Endometrial microvascular endothelial cells (primary cell): Measurements from ENCODE around the gene CFAP58. TPM values are rescaled to one million over a fixed set of nuclear protein-coding genes. Genes with fewer than 3 reads are reported as not detected.

Experiments
- in situ Hi-C: cut with HindIII; loops from 2 replicates; pipeline ENCODE4 v1.10.0; 2017; ENCODE audit warnings: low sequenced_read_pairs, low pct_unique_long_range_greater_than_20kb; ENCODE audit errors: inconsistent ontology term
- total RNA-seq: library from RNA; depleted of rRNA; stranded (reverse); fragments of >200 nt; gene quantifications from one replicate; pipeline ENCODE4 v1.2.3, GENCODE V29; 2015; ENCODE audit errors: inconsistent ontology term

Gene CFAP58
- total RNA-seq, 1 donor from 2014 or later = 0.28 TPM

DNA sequence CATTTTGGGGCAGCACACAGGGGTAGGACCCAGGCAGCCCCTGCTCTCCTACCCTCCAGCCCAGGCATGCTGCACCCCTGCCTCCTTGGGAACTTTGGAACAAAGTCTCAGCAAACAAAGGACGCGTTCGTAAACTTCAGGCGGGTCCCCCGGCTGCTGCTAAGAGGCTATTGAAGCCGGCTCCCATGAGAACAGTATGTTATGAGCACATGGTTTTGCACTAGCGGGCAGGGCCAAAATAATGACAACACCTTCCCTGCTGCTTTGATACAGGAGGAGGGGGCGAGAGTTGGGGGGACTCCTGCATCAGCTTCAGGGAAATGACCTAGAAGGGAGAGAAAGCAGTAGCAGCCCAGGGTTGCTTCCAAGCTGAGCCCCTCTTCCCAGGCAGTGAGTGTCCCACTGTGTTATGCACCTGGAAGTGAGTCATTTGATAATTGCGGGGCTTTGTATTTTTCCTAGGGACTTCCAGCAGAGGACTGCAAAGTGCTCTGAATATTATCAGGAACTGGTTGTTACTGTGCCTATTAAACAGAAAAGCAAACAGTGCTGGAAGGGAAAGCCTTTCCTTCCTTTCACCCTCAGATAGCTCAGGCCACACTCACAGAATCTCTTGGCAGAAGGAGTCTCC lies 22.3 kb upstream of the CFAP58 start:
- in situ Hi-C loops = no loop called here

DNA sequence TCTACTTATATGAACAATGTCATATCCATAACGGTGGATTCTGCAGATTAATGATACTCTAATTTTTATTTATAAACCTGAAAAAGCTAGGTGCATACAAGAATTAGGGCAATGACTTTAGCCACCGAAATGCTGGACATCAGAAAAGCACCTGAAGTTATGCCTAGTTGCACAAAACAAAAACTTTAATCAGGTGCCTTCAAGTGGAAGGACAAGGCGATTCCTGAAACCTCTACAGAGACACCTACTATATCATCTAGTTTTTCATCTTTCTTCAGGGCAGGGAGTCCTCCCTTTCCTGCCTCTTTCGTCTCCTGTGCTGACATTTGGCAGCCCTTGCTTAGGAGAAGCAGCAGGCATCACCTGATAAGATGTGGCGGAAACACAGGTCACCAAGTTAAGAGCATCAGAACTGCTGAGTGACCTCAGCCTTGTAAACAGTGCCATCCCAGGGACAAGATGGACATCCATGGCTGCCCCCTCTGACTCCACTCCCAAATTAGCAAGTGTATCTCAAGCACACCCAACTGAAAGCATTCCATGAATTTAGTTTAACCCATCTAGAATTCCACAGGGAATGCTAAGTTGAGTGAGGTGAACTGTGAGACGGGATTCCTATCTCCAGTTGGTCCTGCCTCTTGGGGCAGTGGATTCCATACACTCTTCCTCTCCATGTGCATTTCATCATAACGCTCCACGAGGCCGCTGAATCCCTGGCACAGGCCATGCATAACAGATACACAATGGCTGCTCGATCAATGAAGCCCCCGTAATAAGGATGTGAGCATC lies 21.2 kb upstream of the CFAP58 start:
- in situ Hi-C loops = no loop called here

DNA sequence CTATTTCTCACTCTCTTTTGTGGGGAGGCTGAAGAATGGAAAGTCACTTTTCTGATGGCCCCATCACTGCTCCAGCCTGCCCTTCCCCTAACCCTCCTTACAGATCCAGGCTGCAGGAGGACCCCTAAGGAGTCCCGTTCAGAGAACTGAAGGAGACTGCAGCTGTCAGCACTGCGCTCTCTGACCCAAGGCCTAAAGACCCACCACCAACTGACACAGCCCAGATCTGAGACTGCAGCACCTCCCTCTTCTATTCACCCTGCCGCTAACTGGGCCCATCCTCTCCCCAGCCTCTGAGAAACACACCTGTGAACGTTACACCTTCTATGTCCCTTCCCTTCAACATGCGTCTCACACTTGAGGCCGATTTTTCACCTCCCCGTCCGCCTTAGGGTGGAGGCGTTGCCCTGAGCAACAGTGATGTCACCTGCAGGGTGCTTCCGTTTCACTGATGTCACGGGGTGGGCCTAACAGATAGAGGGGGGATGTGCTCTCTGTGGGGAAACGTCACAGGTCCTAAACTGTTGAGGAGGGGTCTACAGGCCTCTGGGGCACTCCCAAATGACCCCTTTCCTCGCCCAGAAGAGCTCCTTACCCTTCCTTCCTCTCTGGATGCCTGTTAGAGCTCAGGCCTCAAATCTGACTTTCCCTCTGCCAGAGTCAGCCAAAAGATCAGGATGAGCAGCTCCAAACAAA lies 20.5 kb upstream of the CFAP58 start:
- in situ Hi-C loops = no loop called here

DNA sequence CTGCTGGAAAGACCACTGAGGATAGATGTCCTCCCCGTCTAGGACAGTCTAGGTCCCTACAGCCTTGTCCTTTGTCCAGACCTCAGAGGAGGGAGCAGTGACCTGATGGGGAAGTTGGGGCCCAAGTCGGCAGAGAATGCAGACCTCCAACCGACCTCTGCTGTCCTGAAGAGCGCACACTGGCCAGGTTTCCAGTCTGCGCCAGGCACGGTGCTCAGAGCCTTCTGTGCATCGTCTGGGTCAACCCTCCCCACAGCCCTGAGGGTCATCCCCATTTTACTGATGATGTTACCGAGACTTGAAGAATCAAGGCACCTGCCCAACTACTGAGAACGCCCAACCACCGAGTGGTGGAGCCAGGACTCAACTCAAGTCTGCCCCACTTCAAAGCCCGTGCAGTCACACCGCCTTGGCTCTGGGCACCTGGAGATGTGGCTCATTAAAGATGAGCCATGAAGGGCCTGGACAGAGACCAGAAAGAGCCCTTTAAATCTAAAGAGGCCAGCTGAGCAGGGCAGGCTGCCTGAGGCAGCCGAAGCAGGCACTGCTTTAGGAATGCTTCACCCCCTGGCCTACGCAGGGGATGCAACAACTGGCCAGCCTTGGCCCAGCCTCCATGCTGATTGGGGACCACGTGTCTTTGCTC lies 19.8 kb upstream of the CFAP58 start:
- in situ Hi-C loops = no loop called here

DNA sequence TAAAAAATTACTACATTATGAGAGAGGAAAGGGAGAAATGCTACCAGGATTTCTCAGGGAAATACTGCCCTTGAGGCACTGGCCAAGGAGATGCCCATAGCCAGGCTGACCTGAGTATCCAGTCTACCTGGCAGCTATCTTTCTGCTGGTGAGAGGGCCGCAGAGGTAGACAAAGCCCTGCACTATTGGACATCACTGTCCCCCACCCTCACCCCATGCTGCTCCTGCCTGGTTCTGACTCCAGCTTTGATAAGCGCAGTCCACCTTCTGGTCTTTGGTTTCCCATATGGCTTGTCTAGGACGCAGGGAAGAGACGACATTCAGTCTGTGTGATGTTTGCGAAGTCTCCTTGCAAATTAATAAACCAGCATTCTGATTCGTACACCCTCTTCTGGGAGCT lies 19.1 kb upstream of the CFAP58 start:
- in situ Hi-C loops = no loop called here

DNA sequence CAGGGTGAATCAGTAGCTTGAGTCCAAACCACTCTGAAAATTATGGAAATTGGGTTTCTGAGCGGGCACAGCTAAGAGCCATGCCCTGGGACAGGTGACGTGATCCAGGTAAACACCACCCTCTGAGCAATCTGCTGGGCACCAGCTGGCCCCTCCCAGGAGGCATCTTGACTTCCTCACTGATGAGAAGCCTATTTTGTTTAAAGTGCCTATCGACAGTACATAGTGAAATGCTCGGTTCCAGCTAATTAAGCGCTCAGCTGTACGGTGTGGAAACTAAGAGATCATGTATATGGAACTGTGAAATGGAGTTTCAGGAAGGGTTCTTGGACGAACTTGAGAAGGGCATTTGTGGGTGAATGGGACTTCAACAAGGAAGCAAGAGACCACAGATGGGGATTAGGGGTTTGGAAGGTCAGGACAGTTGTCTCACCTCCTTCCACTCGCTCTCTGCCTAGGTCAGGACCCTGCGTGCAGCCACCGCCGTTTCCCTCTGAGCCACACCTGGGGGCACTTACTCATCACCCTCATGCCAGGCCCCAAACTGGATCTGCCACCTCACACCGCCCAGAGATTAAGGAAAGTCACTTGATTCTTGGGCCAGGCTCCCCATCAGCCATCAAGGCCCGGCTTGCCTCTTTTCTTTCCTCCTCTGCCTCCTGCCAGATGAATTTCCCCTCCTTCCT lies 18.5 kb upstream of the CFAP58 start:
- in situ Hi-C loops = no loop called here

DNA sequence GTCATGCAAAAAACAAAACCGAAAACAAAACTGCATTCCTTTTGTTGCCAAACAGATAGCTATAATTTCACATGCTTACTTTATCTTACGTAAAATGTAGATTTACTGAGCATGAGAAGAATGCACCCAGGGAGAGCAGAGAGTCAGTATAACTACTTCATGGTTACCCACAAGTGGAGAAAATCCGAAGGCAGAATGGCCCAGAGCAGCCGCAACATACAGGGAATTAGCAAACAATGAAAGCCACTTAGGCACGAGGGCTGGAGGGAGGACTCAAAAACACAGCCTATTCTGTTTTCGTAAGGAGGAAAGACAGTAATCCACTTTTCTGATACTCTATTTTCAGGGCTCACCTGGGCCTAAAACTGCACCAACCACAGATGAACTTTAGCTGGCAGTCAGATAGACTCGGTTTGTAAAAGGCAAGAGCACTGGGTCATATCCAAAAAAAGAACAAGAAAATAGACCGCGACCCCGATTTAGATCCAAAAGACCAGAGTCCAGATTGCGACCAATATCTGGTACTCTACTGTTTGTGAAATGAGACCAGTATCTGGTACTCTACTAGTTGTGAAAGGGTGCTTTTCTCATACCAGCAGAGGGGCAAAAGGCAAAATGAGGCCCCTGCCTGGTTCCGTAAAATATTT lies 16.7 kb upstream of the CFAP58 start:
- in situ Hi-C loops = no loop called here

DNA sequence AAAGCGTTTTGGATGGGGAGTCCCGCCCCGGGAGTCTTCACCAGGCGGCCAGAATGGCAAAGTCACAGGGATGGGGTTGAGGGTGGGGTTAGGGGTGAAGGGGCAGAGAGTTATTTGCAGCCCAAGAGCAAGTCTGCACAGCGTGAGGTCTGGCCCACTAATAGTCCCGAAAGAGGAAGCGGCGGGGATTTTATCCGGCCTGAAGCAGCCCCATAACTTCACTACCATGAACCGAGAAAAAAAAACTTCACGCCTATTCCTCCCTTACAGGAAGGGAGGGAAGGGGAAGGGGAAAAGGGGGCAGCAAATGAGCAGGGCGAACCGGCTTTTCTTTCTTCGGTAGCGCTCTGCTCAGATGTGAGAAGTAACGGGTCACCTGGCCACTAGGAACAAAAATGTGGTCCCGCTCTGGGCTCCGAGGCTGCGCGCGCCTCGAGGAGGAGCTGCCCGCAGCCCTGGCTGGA lies 16.1 kb upstream of the CFAP58 start:
- in situ Hi-C loops = no loop called here

DNA sequence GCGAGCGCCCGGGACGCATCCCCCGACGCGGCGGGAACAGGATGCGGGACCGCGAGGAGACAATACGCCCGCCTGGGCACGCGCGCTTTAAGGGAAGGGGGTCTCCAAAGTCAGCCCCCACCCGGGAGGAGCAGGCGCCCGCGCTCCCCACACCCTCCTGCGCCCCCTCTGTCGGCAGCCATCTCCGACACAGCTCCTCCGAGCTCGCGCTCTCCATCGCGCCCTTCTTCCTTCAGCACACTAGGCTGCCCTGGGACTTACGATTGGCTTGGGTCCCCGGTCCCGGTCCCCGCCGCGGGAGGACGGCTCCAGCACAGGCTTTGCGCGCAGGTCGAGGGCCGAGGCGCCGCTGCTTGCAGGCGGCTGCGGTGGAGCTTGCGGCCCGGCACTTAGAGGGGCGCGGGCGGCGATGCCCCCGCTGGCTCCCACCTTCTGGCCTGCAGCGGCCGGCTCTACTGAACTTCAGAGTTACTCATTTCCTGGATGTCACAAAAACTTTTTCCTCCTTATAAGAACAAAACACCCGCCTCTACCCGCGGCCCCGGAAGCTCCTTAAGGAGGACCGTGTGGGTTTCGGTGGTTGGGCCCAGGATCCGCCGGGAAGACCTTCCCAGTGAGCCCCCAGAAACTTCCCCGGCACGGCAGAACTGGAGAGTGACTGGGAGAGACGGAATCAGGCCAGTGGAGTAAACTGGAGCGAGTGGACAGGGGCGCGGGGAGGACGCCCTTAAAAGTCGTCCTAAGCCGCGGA lies 15.5 kb upstream of the CFAP58 start, which contains the start of gene ITPRIP:
TSS of gene ITPRIP (minus strand) at position 481 of the 751 bp plus-strand sequence. CDS start 22,414 bp downstream, outside the sequence.
- in situ Hi-C loops = no loop called here

DNA sequence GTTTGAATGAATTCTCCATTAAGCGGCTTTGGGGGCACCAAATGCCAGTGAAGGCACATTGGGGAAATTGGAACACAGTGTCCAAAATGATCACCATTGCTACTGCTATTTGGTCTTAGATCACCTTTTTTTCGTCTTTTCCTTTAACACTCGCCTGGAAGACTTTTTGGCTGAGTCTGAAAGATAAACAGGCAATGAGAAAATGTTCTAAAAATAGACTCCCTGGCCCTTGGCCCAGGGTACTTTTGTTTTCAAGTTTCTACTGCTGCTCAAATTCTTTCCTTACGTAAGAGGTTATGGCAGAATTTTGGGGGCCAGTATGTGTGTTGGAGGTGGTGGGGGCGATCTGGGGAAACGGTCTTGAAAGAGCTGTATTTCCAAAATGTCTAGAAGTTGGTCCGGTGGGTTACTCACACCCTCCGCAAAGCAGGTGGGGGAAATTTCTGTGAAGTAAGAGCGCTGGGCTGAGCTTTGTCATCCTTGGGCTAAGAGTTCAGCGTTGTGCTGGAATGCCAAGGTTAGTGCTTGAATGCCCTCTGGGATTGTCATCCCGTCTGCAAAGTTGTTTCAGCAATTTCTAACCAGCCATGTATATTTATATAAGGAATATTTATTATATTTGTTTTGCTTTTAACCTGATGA lies 14.0 kb upstream of the CFAP58 start:
- in situ Hi-C loops = loop anchor here (5.0 kb wide), 1 partner anchor 37 kb away; no protein-coding TSS in a partner anchor

DNA sequence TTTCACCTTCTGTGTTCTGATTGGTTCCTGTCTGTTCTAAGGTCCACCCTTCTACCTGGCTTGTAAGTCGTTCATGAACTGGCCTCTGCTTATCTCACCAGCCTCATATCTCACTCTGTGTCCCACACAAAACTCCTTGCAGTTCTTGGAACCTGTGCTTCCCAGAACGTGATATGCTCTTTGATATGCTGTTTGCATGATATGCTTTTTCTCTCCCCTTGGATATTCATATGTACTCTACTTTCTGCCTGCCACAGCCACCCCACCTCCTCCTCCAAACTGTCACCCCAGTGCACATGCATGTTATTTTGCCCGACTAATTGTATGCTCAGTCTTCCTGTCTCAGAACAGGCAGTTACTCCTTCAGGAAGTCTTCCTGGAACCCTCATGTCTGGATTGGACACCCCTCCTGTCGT lies 13.5 kb upstream of the CFAP58 start:
- in situ Hi-C loops = loop anchor here (5.0 kb wide), 1 partner anchor 38 kb away; no protein-coding TSS in a partner anchor

DNA sequence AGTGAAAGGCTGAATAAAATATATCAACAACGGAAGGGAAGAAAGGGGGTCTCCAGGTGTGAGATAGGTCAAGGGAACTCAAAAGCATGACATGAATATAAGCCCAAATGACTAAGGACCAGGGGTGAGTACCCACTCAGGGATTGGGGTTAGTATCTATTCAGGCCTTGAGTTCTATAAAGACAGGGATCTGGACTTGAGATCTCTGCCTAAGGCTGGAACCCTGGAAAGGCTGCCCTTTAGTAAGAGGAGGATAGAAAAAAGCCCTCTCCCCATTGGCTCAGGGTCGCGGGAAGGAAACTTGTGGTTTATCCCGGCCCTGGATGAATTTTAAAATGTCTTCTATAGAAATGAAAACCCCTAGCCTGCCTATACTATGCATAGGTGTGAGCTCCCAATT lies 13.0 kb upstream of the CFAP58 start:
- in situ Hi-C loops = loop anchor here (5.0 kb wide), 1 partner anchor 38 kb away; no protein-coding TSS in a partner anchor

DNA sequence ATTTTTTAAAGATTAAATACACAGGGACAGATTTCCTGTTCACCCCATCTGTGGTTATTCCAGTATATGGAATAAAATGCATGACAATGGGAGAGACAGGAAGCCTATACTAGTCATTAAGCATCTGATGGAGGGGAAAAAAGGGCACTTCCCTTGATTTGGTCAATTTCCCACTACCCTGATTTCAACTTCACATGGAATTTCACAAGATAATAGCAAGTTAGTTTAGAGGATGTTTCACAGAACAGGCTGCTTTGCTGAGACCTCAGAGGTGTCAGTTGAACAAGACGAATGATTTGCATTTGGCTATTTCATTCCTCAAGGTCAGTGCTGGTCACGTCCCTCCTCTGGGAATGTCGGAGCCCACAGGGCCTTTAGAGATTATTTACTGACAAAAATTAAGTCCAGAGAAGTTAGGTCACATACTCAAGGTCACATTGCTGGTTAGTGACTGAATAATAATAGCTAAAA lies 10.7 kb upstream of the CFAP58 start:
- in situ Hi-C loops = loop anchor here (5.0 kb wide), 1 partner anchor 41 kb away; no protein-coding TSS in a partner anchor

DNA sequence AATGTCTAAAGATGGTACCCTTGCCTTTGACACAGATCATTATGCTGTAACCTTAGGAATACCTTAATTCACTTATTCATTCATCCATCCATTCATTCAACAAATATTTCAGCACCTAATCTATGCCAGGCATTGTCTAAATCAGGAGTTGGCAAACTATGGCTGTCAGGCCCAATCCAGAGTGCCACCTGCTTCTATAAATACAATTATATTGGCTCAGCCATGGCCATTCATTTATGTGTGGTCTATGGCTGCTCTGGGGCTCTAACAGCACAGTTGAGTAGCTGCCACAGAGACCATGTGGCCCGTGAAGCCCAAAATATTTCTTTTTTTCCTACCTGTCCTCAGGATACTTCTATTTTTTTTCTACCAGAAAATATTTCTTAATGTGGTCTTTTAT lies 9.4 kb upstream of the CFAP58 start:
- in situ Hi-C loops = loop anchor here (5.0 kb wide), 1 partner anchor 42 kb away; no protein-coding TSS in a partner anchor

DNA sequence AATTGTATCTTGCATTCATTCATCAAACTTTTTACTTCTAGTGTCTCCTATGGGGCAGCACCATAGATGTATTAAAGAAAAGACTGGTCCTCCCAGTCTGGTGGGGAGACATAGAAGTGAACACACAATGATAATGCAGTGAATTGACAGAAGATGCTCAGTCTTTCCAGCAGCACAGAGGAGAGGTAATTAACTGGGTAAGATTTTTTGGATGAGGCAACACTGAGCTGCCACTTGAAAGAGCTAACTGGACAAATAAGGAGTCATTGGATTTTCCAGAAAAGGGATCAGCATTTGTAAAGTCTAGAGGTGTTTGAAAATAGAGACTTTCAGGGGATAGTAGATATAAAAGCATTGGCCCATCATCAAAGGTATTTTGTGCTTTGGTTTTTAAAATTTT lies 8.1 kb upstream of the CFAP58 start:
- in situ Hi-C loops = no loop called here

DNA sequence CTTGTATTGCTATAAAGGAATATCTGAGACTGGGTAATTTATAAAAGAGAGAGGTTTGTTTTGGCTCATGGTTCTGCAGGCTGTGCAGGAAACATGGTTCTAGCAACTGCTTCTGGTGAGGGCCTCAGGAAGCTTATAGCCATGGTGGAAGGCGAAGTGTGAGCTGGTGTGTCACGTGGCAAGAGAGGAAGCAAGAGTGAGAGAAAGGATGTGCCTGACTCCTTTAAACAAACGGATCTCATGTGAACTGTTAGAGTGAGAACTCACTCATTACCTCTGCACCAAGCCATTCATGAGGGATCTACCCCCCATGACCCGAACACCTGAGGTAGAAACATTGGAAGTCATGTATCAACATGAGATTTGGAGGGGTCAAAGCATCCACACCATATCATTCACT lies 7.7 kb upstream of the CFAP58 start:
- in situ Hi-C loops = no loop called here
